Jurkat, Clone E6-1 (cell line): Measurements from ENCODE around the gene ZNF30.
"Not testable (repeated sequence)": the region's sequence is repeated elsewhere in the genome, so short reads cannot be mapped to it uniquely, and the experiment has no call there.

Experiments used
- DNase-seq: peaks from one replicate; pipeline ENCODE4 v3.0.0-alpha.2; 2011; ENCODE audit warnings: low read depth, low spot score
- H3K4me3 ChIP-seq: 2 replicates; pipeline ENCODE4 v1.5.1; 2011; ENCODE audit warnings: mild to moderate bottlenecking, low read length, control low read depth, moderate library complexity

ZNF30 gene

DNA sequence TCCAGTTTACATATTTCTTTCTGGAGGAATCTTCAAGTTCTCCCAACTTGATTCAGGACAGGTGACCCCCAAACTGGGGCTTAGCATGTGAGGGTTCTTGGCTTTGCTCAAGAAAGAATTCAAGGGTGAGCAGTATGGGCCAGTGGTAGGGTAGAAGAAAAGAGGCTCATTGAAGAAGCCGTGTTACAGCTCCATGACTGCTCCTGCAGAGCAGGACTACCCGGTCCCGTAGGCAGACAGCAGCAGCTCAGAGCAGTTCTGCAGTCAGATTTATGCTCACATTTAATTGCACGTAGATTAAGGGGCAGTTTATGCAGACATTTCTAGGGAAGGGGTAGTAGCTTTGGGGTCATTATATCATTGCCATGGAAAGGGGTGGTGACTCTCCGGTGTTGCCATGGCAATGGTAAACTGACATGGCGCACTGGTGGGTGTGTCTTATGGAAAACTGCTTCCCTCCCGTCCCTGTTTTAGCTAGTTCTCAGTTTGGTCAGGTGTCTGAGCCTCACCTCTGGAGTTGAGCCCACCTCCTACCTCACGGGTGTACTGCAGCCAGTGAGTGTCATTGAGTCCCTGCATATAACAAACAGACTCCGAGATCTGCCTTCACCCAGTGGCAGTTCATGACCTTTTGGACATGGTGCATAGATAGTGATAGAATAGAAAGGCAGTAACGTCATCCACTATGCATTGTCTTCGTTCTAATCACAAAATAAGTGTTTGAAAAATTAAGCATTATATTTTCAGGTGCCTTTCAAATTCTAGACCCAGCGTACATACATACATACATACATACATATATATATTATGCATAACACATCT is 53.3 kb downstream of the ZNF30 start:
- DNase-seq, result no peak
- no peak overlapping the region for H3K4me3 ChIP-seq

DNA sequence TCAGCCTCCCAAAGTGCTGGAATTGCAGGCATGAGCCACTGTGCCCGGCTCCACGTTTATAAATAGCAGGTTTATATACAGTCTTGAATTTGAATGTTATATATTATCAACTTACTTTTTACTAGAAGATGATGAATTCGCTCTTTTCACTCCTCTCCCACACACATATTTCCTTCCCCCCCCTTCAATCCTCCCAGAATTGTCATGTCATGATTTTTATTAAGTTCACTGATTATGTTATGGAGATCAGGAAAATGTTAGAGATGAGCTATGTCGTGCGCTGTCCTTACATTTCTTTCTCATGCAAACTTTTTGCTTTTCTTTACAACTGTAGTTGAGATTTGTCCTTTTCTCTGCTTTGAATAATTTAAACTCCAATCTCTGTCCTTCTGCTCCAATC is 55.6 kb downstream of the ZNF30 start:
- H3K4me3 ChIP-seq, result no peak overlapping the region

DNA sequence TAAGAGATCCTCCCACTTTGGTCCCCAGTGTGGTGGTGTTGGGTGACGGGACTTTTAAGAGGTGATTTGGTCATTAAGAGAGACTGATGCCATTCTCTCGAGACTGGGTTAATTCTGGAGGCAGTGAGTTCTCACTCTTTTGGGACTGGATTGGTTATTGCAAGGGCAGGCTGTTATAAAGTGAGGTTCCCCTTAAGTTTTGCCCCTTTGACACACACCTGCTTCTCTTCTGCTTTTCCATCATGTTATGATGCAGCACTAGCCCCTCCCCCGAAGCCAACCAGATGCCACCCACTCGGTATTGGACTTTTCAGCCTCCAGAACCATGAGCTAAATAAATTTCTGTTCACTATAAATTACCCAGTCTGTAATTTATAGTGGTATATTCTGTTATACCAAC is 57.1 kb downstream of the ZNF30 start:
- no peak overlapping the region for H3K4me3 ChIP-seq

More for the DNA sequence above, 55.6 kb downstream of the ZNF30 start:
- no peak for DNase-seq

DNA sequence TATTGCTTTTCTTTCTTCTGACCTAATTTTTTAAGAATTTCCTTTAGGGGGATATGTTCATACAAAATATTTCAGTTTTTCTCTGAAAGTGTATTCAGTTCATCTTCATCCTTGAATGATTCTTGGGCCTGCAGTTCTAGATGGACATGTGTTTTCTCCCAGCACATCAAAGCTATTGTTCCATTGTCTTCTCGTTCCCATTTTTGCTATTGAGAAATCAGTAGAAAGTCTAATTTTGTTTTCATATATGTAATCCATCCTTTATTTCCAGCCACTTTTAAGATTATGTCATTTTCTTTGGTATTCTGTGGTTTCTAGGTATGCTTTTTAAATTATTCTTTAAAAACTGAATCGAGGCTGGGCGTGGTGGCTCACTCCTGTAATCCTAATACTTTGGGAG is 57.6 kb downstream of the ZNF30 start:
- no peak overlapping the region for H3K4me3 ChIP-seq
- DNase-seq, result no peak

More for the DNA sequence above, 57.1 kb downstream of the ZNF30 start:
- DNase-seq, result no peak

DNA sequence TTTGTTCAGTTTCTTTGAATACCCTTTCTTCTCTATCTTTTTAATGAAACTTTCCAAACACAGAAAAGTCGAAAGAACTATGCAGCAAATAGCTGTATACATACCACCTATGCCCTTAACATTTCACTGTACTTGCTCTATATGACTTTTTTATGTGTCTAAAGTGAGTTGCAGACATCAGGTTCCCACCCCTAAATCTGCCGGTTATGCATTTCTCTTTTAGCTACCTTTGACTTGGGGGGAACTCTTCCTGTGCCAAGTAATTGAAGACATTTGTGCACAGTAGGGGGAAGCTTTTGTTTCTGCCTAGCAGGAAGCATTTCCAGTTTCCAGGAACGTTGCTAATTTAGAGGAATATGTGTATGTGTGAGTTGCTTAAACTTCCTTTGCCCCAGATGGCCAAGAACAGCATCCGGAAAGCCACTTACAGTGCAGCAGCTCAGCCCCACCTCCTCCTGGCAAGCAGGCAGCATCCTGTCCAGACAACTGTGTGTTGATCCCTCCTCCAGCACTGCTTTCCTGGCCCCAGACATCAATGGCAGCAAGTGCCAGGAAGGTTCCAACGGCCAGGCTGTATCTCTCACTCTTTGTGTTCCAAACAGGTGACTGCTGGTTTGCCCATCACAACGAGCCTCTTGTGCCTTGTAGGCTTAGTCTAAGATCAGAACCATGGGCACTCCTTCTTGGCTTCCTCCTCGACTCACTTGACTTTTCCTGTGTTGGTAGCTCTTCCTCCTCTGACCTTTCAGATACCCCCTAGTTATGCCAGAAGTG is 58.7 kb downstream of the ZNF30 start:
- DNase-seq, result no peak

DNA sequence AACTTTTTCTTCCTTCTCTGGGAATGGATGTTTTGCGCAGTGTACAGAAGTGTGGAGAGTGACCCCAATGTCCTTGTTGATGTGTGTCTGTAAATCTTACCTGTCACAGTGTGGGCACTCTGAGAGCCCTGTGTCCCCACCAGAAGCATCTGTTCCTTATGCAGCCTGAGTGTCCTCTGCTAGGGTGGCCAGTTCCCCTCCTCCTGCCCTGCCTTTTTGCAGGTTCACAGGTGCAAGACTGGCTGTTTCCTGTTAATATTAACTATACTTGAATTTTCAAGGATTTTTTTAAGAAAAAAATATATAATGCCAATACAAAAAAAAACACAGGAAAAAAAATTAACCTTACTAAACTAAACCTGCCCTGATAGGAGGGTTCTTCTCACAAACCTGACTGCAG is 61.4 kb downstream of the ZNF30 start:
- DNase-seq, result no peak
- no peak overlapping the region for H3K4me3 ChIP-seq

More for the DNA sequence above, 58.7 kb downstream of the ZNF30 start:
- no peak overlapping the region for H3K4me3 ChIP-seq

DNA sequence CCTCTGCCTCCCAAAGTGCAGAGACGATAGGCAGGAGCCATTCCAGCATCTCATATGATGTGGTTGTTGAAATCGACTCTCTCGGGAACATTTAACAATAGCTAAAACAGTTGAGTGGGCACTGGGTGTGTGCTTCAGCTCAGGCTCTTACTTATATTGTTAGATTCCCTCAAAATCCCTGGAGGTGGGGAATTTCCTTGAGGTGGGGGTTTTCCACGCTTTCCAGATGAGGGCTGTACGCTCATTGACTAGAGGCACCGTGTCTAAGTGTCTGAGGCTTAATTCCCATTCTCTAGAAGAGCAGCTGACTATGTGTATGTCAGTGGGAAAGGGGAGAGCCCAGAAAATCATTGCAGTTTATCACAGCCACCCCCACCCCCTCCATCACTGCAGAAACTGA is 62.6 kb downstream of the ZNF30 start:
- DNase-seq, result no peak
- H3K4me3 ChIP-seq, result no peak overlapping the region

DNA sequence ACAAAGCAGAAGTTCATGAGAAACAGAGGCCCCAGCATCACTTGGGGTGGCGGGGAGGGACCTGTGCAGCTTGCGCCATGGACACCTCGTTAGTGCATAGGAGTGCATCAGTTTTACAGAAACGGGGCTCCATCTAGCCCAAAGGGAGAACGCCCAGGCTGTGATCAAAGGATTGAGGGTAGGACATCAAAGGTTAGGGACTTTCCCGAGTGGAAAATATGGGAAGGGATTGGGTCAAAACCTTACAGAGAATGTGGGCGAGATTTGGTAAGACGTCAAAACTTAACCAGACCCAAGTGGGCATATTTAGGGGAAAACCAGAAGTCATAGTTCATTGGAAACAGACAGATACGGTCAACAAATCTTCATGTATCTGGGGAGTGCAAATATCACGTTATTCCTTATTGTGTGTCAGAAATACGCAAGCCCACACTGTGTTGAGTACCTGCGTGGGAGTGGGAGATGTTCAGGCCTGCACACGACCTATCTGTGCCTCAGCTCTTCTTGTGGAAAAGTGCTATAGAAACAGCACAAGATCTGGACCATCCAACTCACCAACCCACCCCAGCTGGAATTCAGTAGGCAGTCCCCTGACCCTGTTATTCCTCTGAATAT is 64.0 kb downstream of the ZNF30 start:
- no peak overlapping the region for H3K4me3 ChIP-seq
- DNase-seq, result no peak

DNA sequence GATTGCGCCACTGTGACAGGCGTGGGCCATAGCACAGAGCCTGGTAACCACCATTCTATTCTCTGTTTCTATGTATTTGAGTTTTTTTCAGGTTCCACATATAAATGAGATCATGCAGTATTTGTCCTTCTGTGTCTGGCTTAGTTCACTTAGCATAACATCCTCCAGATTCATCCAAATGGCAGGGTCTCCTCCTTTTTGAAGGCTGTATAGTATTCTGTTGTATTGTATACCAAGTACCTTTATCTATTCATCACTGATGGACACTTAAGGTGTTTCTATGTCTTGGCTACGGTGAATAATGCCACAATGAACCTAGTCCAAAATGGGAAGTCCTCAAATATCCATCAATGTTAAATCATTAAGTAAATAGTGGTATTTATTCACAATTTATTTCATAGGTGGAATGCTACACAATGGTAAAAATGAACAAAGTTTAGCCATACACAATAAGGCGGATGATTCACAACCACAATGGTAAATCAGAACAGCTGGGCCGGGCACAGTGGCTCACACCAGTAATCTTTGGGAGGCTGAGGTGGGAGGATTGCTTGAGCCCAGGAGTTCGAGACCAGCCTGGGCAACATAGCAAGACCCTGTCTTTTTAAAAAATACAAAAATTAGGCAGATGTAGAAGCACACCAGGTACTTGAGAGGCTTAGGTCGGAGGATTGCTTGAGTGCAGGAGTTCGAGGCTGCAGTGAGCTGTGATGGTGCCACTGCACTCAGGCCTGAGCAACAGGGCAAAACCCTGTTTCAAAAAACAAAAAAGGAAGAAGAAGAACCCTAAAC is 65.0 kb downstream of the ZNF30 start:
- H3K4me3 ChIP-seq, result no peak overlapping the region
- no peak for DNase-seq

DNA sequence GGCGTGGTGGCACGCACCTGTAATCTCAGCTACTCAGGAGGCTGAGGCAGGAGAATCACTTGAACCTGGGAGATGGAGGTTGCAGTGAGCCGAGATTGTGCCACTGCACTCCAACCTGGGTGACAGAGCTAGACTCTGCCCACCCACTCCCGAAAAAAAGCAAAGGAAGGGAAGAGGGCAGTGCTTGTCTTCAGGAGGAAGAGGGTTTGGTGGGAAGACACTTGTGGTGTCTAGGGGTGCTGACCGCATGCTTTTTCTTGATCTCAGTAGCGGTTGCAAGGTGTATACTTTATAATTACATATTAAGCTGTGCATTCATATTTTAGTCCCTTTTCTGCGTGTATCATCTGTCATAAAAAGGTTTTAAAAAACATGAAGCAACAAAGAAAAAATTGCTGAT is 65.9 kb downstream of the ZNF30 start:
- H3K4me3 ChIP-seq, result not testable (repeated sequence)
- peak; percentile 51 for DNase-seq

DNA sequence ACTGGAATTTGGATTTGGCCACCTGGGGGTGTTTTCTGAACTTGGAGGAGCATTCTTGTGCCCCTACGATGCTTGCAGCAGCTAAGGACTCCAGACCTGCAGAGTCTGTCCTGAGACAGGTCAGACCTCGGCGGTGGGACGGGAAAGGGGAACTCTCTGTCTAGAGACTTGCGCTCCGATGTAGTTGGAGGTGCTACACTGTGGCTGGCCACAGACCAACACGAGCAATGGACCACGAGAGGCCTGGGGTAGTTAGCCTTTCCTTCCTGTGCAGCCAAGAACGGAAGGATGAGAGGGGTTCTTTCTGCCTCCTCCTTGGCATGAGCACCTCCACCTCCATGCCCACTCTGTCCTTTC is 67.6 kb downstream of the ZNF30 start:
- no peak overlapping the region for H3K4me3 ChIP-seq
- no peak for DNase-seq
